Activated CD8-positive, alpha-beta memory T cell treated with anti-CD3 and anti-CD28 coated beads for 36 hours (primary cell): ENCODE results near the gene SORL1. TPM values are rescaled to one million over a fixed set of nuclear protein-coding genes. Genes with fewer than 3 reads are reported as not detected.

ENCODE experiments used
- CTCF ChIA-PET: fragments of 350-600 bp; sonication (Branson Sonifier 250); formaldehyde crosslinking; loops from one replicate; lab custom pipeline; 2021; ENCODE audit warnings: antibody characterized with exemption; lab: Charles Lee
- POLR2A ChIA-PET: fragments of 350-600 bp; sonication (Branson Sonifier 250); formaldehyde crosslinking; loops from one replicate; lab custom pipeline; 2021; ENCODE audit warnings: antibody characterized with exemption; lab: Charles Lee
- total RNA-seq, 2 experiments: library from RNA; stranded (reverse); gene quantifications; one replicate each; pipeline ENCODE4 v1.2.3, GENCODE V29; 2021

SORL1 gene
- total RNA-seq, 2 experiments from 2014 or later: 21.8 to 22.0 TPM

- CTCF ChIA-PET: no interaction called here
- POLR2A ChIA-PET: no interaction called here
These were observed 193.5 kb downstream of the SORL1 start for GRCh38 chr11:121645596-121645995.

DNA sequence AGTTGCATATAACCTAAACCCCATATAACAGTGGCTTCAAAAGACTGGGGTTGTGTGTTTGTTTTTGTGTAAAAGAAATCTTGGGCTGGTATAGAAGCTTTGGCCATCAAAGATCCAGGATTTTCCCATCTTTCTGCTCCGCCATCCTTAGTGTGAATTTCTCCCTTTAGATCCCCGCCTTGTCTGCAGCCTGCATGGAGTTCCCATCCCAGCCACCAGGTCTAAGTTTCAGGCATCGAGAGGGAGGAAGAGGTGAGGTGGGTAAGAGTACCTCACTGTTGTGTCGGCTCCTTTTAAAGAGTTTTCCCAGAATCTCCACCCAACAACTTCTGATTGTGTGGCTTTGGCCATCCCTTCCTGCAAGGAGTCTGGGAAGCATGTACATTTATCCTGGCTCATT lies 196.2 kb downstream of the SORL1 start:
- POLR2A ChIA-PET: no interaction called here
- CTCF ChIA-PET: no interaction called here

GRCh38 chr11:121649798-121650197 lies 197.7 kb downstream of the SORL1 start:
- CTCF ChIA-PET: interaction anchor here (0.9 kb wide), 1 partner anchor 856 kb away, joined by 3 read pairs; no protein-coding TSS in a partner anchor
- POLR2A ChIA-PET: no interaction called here

DNA sequence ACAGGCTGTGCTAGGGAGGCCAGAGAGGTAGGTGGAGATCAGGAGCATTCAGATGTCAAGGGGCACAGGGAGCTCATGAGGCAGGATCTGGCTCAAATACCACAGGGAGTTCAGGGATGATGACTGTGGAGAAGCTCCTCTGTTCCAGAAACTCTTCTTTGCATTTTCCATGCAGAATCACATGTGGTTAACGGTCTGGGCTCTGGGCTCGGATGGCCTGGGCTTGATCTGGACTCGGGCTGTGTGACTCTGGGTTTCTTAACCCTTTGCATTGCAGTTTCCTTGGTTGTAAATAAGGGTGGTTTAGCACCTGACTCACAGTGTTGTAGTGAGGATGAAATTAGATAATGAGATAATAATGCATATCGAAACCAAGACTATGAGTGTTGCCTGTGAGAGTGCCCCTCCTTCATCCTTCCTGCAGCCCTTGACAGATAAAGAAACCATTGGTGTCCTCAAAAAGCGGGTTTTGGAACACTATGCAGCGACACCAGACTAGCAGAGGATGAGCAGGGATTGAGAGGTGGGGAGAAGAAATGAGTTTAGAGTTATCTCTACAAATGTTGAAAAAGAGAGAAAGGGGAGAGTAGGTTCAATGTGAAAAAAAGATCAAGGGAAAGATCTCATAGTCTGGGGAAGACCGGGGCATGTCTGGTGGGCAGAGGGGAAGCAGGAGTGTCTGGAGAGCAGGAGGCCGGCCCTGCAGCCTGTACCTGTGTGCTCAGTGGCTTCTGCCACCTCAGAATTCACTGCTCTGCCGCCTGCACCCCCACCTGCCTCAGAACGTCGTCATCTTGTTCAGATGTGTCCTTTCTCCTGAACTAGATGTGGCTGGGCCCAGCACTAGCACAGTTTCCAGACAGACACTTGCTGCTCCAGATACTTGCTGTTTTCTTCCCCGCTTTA lies 198.5 kb downstream of the SORL1 start:
- CTCF ChIA-PET: interaction anchor here (0.6 to 0.9 kb wide), 2 partner anchors 856 to 1574 kb away, joined by 3 read pairs; no protein-coding TSS in a partner anchor
- POLR2A ChIA-PET: no interaction called here

GRCh38 chr11:121651257-121651605 lies 199.1 kb downstream of the SORL1 start:
- CTCF ChIA-PET: interaction anchor here (0.6 kb wide), 1 partner anchor 1573 kb away, joined by 3 read pairs; no protein-coding TSS in a partner anchor
- POLR2A ChIA-PET: no interaction called here

DNA sequence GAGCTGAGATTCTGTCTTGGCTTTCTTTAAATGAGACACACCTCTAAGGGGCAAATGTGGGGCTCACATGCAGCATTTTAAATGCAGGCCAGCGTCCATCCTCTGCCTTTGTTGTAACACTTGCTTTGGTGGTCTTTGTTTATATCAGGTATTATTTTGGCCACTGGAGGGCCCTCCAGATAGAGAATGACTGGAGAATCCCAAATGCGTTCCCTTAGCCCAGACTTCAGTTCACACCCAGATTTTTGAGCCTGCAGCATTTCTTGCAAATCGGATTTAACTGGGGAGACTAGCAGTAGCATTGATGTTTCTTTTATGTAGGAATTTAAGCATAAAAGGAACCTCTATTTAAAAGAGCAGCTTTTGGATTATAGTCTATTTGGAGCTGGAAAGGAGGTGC lies 200.9 kb downstream of the SORL1 start:
- POLR2A ChIA-PET: no interaction called here
- CTCF ChIA-PET: no interaction called here

- ChIA-PET CTCF (interaction anchor here (0.9 kb wide), 2 partner anchors 11 to 460 kb away, joined by 3 read pairs; no protein-coding TSS in a partner anchor), POLR2A (no interaction called here)
These were observed 202.2 kb downstream of the SORL1 start for GRCh38 chr11:121654259-121654842.

- POLR2A ChIA-PET: no interaction called here
- CTCF ChIA-PET: interaction anchor here (0.8 to 0.9 kb wide), 3 partner anchors 11 to 851 kb away, joined by 3 read pairs; no protein-coding TSS in a partner anchor
These were observed 202.9 kb downstream of the SORL1 start for GRCh38 chr11:121654843-121655536.

DNA sequence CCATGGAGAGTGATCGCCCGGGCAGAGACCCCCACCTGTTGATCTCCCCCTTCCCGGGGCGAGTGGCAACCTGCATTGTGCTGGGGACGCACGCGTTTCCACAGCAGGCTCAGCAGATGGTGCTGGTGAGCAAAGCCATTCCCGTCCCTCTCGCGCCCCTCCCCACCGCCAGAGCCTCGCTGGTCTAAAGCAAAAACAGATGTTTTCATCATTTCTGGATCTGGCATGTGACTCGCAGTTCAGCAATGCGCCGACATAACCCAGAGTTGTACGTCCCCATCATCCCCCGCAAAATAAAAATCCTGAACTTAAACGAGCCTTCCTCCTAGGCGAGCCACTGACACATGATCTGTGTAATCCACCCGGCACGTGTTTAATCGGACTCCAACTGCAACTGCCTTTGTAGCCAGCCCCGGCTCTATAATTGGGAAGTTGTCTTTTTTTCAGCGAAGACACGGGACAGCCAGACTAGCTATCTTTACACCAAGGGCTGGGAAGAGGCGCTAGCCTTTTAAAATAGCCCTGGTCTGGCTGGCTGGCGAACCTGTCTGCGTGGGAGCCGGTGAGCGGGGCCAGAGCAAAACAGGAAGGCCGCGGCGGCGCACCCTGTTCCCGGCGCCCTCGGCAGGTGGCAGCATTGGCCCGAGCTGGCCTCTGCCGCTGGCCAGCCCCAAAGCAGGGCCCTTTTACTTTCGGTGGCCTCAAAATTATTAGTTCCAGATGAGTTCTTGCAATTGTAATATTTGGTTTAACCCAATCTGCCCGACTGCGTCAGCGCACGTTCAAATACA lies 203.6 kb downstream of the SORL1 start:
- ChIA-PET POLR2A (no interaction called here), CTCF (interaction anchor here (0.8 kb wide), 1 partner anchor 851 kb away, joined by 3 read pairs; no protein-coding TSS in a partner anchor)

DNA sequence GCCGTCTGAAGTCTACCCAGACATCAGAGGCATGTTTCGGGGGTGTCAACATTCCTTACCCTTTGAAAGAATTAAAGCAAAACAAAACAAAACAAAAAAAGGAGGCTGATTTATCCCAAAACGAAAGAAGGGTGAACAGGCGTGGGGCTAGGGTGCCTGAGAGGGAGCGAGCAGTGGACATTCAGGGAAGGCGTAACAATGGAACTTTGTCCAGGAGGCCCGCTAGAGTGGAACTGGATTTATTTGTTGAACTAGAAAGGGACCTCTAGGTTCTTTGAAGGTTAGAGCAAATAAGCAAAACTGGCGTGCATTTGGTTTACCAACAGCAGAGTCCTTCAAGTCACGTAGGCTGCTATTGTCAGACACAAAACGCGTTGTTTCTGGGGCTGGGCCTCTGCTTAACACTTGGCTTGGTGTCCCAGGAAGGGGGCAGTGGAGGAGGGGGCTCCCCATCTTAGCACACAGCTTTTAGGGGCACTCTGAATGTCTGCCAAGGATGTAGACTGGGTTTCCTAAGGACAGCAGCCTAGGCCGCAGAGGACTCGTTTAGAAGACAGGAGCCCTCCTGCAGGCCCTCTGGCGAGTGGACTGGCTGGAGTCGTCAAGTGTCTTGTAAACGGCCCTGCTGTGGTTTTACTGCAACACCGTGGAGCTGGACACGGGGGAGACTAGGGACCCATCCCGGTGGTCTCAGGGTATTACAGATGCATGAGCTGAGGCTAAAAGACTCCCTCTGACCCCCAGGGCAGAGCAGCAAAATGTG lies 204.4 kb downstream of the SORL1 start:
- CTCF ChIA-PET: no interaction called here
- POLR2A ChIA-PET: no interaction called here

DNA sequence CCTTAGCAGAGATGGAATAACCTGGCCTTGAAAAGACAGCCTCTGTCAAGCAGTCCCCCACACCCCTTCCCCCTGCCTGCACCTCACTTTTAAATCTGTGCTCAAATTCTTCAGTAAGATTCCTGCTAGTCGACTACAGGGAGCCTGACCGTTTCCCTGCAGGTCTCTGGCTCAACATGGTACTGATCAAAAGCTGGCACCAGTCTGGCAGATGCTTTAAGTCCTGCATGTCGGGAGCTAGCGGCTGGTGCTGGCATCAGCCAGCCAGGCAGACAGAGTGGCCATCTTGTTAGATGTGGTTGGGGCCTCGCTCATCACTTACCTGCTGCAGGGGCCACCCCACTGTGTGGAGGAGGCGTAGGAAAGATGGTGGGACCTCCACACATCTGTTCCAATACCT lies 205.0 kb downstream of the SORL1 start:
- CTCF ChIA-PET: no interaction called here
- POLR2A ChIA-PET: no interaction called here

- CTCF ChIA-PET: interaction anchor here (0.8 kb wide), 1 partner anchor 857 kb away, joined by 3 read pairs; no protein-coding TSS in a partner anchor
- POLR2A ChIA-PET: no interaction called here
These were observed 207.7 kb downstream of the SORL1 start for GRCh38 chr11:121659811-121660210.

DNA sequence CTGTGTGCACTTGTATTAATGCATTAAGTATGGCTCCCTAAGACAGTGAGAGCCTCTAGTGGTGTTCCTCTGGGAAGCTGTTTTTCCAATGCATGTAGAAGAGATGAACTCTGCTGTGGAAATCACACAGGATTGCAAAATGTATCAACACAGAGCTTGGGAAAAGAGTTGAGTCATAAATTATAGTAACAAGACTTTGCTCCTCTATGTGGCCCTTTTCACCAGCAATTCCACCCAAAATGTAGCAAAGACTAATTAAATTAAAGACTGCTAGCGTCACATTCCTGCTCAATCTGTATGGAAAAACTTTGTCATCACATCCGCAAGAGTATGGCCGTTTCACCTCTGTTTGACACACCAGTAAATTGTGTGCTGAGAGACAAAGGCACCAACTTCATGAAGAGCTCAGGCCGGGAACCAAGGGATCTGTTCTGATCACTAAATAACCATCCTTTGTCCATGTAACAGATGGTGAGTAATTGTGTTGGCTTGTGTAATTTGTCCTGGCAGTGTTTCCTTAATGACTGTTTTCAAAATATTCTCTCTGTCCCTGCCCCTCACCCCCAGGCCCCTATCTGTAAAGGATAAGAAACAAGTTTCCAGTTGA lies 209.9 kb downstream of the SORL1 start:
- POLR2A ChIA-PET: no interaction called here
- CTCF ChIA-PET: interaction anchor here (0.5 kb wide), 1 partner anchor 924 kb away, joined by 3 read pairs; no protein-coding TSS in a partner anchor

DNA sequence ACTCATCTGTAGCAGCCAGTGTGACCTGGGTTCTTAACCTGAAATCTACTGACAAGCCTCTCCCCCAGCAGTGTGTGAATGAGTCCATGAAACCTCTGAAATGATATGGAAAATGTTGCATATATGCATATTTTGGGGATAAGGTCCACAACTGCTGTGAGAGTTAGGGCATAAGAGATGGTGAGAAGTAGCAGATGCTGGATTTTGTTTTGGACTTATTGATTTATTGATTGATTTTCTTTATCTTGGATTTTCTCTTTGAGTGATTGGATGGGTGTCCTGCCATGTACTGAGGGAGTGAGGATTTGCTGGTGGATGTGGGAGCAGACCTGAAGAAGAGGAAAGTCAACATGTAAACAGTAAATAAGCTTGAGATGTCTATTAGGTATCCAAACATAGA lies 212.0 kb downstream of the SORL1 start:
- CTCF ChIA-PET: no interaction called here
- POLR2A ChIA-PET: no interaction called here

DNA sequence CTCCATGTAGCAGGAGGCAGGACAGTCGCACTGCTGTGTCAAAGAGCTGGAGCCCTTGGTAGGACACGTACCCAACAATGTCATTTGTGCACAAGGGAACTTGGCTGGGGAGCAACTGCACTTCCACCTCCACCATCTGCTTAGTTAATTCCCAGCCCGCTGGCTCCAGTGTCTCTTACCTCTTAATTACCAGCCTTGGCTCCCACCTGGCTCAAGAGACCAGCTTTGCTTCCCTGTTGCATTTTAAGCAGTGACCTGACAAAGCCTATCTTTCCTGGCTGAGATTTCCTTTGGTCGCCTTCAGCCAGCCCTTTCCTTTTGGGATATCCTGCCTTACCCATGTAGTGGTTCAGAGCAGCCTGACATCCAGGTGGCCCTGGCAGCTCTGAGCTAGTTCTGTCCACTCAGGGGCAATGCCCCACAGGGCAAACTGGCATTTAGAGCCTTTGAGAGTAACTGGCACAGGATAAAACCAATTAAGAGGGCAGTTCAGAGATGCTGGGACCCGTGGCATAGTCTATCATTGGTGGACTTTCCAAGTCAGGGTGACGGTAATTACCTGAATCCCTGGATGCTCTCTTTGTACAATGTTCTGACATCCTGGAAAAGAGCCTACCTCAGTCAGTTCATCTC lies 213.2 kb downstream of the SORL1 start:
- ChIA-PET POLR2A (no interaction called here), CTCF (no interaction called here)

- POLR2A ChIA-PET: interaction anchor here (0.6 kb wide), 1 partner anchor 324 kb away, joined by 4 read pairs; no protein-coding TSS in a partner anchor
These were observed 215.7 kb downstream of the SORL1 start for GRCh38 chr11:121667836-121668235.

GRCh38 chr11:121669422-121669821 lies 217.3 kb downstream of the SORL1 start:
- ChIA-PET CTCF (interaction anchor here (0.7 kb wide), 1 partner anchor 259 kb away, joined by 3 read pairs; no protein-coding TSS in a partner anchor), POLR2A (interaction anchor here (0.6 kb wide), 1 partner anchor 67 kb away, joined by 6 read pairs; no protein-coding TSS in a partner anchor)

More at GRCh38 chr11:121667836-121668235, 215.7 kb downstream of the SORL1 start:
- CTCF ChIA-PET: no interaction called here
